Adrenal gland (tissue), 12 donors: ENCODE data around the gene CHRNB2. TPM values are rescaled to one million over a fixed set of nuclear protein-coding genes. Genes with fewer than 3 reads are reported as not detected.
A peak's percentile ranks its signal among the peaks of the same experiment; 100 is the strongest.

Experiments
- DNase-seq, 7 donors: peaks; one replicate each; pipeline ENCODE4 v3.0.0-alpha.2; 2019 to 2020
- H3K27ac ChIP-seq, 5 donors: fragments of 200-600 bp; sonication (generic) in 4 of 5; 1 replicate in 3 of 5; 2 replicates in 2 of 5; pipeline versions ENCODE4 v1.5.1 to v1.8.0; 2016 to 2020; ENCODE audit warnings: mild to moderate bottlenecking in 1 of 5
- H3K27me3 ChIP-seq: fragments of 200-600 bp; 2 replicates; pipeline ENCODE4 v1.8.0; 2021
- H3K36me3 ChIP-seq, 2 donors: fragments of 200-600 bp; replicated peaks in 1 of 2; 1 replicate in 1 of 2; 2 replicates in 1 of 2; pipeline versions ENCODE4 v1.5.1 to v1.8.0; 2018 to 2022
- H3K4me1 ChIP-seq, 2 donors: fragments of 200-600 bp; replicated peaks in 1 of 2; 1 replicate in 1 of 2; 2 replicates in 1 of 2; pipeline versions ENCODE4 v1.5.1 to v1.8.0; 2018 to 2021
- H3K4me3 ChIP-seq, 4 donors: fragments of 200-600 bp; sonication (generic) in 3 of 4; one replicate each; pipeline ENCODE4 v1.5.1; 2016 to 2018
- H3K9me3 ChIP-seq, 3 donors: fragments of 200-600 bp; sonication (generic) in 1 of 3; replicated peaks in 1 of 3; 1 replicate in 2 of 3; 2 replicates in 1 of 3; pipeline versions ENCODE4 v1.5.1 to v1.8.0; 2016 to 2021
- CTCF ChIP-seq, 6 experiments: fragments of 450-650 bp in 4 of 6; fragments of 200-600 bp in 2 of 6; sonication (generic) in 1 of 6; IDR thresholded peaks; 1 replicate in 5 of 6; 2 replicates in 1 of 6; pipeline versions ENCODE4 v1.5.1 to v1.8.0; 2016 to 2021; ENCODE audit warnings: antibody characterized with exemption in 6 of 6, mild to moderate bottlenecking in 2 of 6, moderate library complexity in 1 of 6
- POLR2A ChIP-seq, 2 donors: fragments of 450-650 bp; IDR thresholded peaks; one replicate each; pipeline ENCODE4 v1.6.1; 2017; ENCODE audit warnings: antibody characterized with exemption in 2 of 2, mild to moderate bottlenecking in 2 of 2, moderate library complexity in 1 of 2
- WGBS, 4 donors: extraction: QIAGEN DNeasy Blood & Tissue Kit in 2 of 4; methylation state at CpG; one replicate each; pipeline versions ENCODE4 v1.1.5 to v1.1.7; 2013 to 2017; 5-methylcytosine and 5-hydroxymethylcytosine counted together
- intact Hi-C, 2 donors: fragments of 100-400 bp; cut with DNase I; formaldehyde crosslinking; loops; one replicate each; pipeline versions ENCODE4 v1.14.1 to v1.15.0; 2022 to 2023
- polyA plus RNA-seq, 3 donors: library from polyadenylated mRNA; stranded (reverse); fragments of 200-250 nt in 2 of 3; fragments of 350-450 nt in 1 of 3; fragmentation: Illumina TruSeq in 1 of 3; extraction: RNeasy Lipid Tissue Mini Kit (QIAGEN cat#74804) in 1 of 3; gene quantifications; one replicate each; pipeline ENCODE4 v1.2.3, GENCODE V29; 2013 to 2014
- total RNA-seq, 9 donors: library from RNA; depleted of rRNA in 4 of 9; stranded (reverse); fragments of >200 nt in 4 of 9; fragments of 120-200 nt in 1 of 9; fragmentation: NEBNext Ultra II Directional in 1 of 9; extraction: Animal tissue kit (Norgen Biotek cat#: 25700) in 1 of 9; gene quantifications; one replicate each; pipeline versions ENCODE4 v1.1.0 to v1.2.4, GENCODE V29; 2013 to 2023
- donor health status: healthy with polysubstance abuse.
- donor health status: Bipolar disorder and iron deficiency.
- donor health status: DM: yes; HTN: yes; CAD: no.
- donor health status: DM: no; HTN: no; CAD: no.
- donor health status: DM: no; HTN: no; CAD: no.
- donor health status: DM: yes; HTN: yes; CAD: no.

Gene CHRNB2
- total and polyA plus RNA-seq, 12 donors = 0.06 to 2.2 (median 0.74) TPM

- no peak overlapping the region for H3K4me3 ChIP-seq
- WGBS, 4 donors = 68 to 87% (median 80%) methylated on average over 3 of the region's 3 CpGs
- H3K4me1 ChIP-seq = peaks cover 0 to 4% of the 10 kb centered on the region in 2 donors
- intact Hi-C loops = no loop called here
- peaks cover 0 to 85% of the 10 kb centered on the region in 2 donors for H3K36me3 ChIP-seq
- H3K27me3 ChIP-seq = no peaks in the 10 kb centered on the region
- no peak overlapping the region for H3K27ac ChIP-seq
- DNase-seq = no peak
- TF ChIP-seq POLR2A (IDR thresholded peaks at IDR 0.05) = no peak
- no peak for TF ChIP-seq CTCF (IDR thresholded peaks at IDR 0.05)
- no peaks in the 10 kb centered on the region for H3K9me3 ChIP-seq
Measured at GRCh38 chr1:154581766-154582165, 14.2 kb downstream of the CHRNB2 start.

- no peaks in the 10 kb centered on the region for H3K9me3 ChIP-seq
- DNase-seq = no peak
- no peak for TF ChIP-seq POLR2A (IDR thresholded peaks at IDR 0.05)
- TF ChIP-seq CTCF (IDR thresholded peaks at IDR 0.05) = no peak
- 66 to 83% (median 80%) methylated on average over 5 to 6 of the region's 6 CpGs for WGBS, 4 donors
- H3K4me3 ChIP-seq = no peak overlapping the region
- H3K4me1 ChIP-seq = peaks cover 0 to 2% of the 10 kb centered on the region in 2 donors
- H3K27me3 ChIP-seq = no peaks in the 10 kb centered on the region
- peaks cover 0 to 97% of the 10 kb centered on the region in 2 donors for H3K36me3 ChIP-seq
- no peak overlapping the region for H3K27ac ChIP-seq
- intact Hi-C loops = no loop called here
Measured at GRCh38 chr1:154582885-154583284, 15.3 kb downstream of the CHRNB2 start.

DNA sequence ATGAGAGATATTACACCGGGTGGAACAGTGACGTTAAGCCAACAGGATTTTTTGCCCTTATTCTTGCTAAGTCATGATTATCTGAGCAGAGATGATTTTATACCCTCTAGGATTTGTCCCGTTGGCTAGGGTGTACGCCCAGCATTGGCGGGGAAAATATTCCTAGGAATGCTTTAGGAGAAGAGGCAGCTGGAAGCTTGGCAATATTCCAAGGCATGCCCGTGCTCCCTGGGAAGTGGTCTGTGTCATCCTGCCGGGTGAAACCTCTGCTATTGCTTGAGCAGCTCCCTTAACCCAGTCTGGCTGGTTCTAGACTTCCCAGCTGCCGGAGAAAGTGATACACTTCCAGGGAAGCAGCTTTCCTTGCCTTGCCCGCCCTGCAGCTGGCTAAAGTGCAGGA is 16.2 kb downstream of the CHRNB2 start:
- intact Hi-C loops = no loop called here
- peaks cover 0 to 99% of the 10 kb centered on the region in 2 donors for H3K36me3 ChIP-seq
- TF ChIP-seq POLR2A (IDR thresholded peaks at IDR 0.05) = no peak
- TF ChIP-seq CTCF (IDR thresholded peaks at IDR 0.05) = no peak
- WGBS, 4 donors = 63 to 88% (median 67%) methylated on average over 7 to 9 of the region's 9 CpGs
- no peaks in the 10 kb centered on the region for H3K4me1 ChIP-seq
- H3K9me3 ChIP-seq = no peaks in the 10 kb centered on the region
- H3K27ac ChIP-seq = peak overlapping the region in 1 of 5 donors; percentile 13
- DNase-seq = peak in 1 of 7 donors; percentile 48
- no peaks in the 10 kb centered on the region for H3K27me3 ChIP-seq
- no peak overlapping the region for H3K4me3 ChIP-seq

- TF ChIP-seq CTCF (IDR thresholded peaks at IDR 0.05) (no peak), POLR2A (IDR thresholded peaks at IDR 0.05) (no peak)
- no peaks in the 10 kb centered on the region for H3K4me1 ChIP-seq
- WGBS, 4 donors = 79 to 86% (median 80%) methylated on average over 9 of the region's 9 CpGs
- H3K36me3 ChIP-seq = peaks cover 0 to 99% of the 10 kb centered on the region in 2 donors
- H3K9me3 ChIP-seq = no peaks in the 10 kb centered on the region
- intact Hi-C loops = no loop called here
- DNase-seq = no peak
- H3K27me3 ChIP-seq = no peaks in the 10 kb centered on the region
- H3K4me3 ChIP-seq = no peak overlapping the region
- peak overlapping the region in 1 of 5 donors; percentile 13 for H3K27ac ChIP-seq
Measured at GRCh38 chr1:154584267-154584994, 16.9 kb downstream of the CHRNB2 start.
